ENCODE data around the gene PIR. TPM values are rescaled to one million over a fixed set of nuclear protein-coding genes. Genes with fewer than 3 reads are reported as not detected.

PIR gene
- total and polyA plus RNA-seq, 2 donors (not counting 3 experiments of a cell fraction or from before 2014, with no cell fraction given) = 89.0 to 108 TPM

DNA sequence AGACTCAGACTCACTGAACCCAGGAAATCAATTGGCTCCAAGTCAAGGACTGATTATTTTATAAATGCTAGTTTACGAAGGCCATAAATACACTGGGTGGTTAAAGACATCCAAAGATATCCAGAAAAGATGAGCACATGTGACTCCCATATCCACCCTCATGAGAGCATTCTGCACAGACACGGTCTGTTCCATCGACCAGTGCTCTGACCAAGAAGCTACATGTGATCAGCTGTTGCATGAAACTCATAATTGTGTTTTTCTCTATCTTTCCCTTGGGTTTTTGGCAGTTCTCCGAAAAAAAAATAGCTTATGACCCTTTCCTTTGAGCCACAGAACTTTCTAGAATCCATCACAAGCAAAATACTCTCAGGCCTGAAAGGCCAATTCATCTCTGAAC lies 2.7 kb upstream of the PIR start:
- H3K27me3 ChIP-seq (ENCODE audit: control insufficient read depth in 2 of 2, insufficient read depth in 2 of 2, low read length in 2 of 2) = no peaks in the 10 kb centered on the region
- peaks cover 26% of the 10 kb centered on the region for H3K79me2 ChIP-seq (ENCODE audit: control insufficient read depth, insufficient read depth, low read length)
- no peak overlapping the region for H3K27ac ChIP-seq (ENCODE audit: insufficient read depth, low read depth, low read length)
- H3K9me3 ChIP-seq (replicated peaks; ENCODE audit: control insufficient read depth, insufficient read depth, low read length) = no peaks in the 10 kb centered on the region
- no peak for TF ChIP-seq MYC (IDR thresholded peaks at IDR 0.05; ENCODE audit: low read depth, low read length)
- TF ChIP-seq, protein P1, sequence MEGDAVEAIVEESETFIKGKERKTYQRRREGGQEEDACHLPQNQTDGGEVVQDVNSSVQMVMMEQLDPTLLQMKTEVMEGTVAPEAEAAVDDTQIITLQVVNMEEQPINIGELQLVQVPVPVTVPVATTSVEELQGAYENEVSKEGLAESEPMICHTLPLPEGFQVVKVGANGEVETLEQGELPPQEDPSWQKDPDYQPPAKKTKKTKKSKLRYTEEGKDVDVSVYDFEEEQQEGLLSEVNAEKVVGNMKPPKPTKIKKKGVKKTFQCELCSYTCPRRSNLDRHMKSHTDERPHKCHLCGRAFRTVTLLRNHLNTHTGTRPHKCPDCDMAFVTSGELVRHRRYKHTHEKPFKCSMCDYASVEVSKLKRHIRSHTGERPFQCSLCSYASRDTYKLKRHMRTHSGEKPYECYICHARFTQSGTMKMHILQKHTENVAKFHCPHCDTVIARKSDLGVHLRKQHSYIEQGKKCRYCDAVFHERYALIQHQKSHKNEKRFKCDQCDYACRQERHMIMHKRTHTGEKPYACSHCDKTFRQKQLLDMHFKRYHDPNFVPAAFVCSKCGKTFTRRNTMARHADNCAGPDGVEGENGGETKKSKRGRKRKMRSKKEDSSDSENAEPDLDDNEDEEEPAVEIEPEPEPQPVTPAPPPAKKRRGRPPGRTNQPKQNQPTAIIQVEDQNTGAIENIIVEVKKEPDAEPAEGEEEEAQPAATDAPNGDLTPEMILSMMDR (IDR thresholded peaks at IDR 0.05; ENCODE audit: extremely low read depth in 1 of 2, insufficient read depth in 1 of 2, low read depth in 1 of 2, low read length in 2 of 2) = no peak
- ChIA-PET CTCF (no interaction called here), POLR2A (no interaction called here)
- FAIRE-seq (no peak), DNase-seq (ENCODE audit: low read depth, low spot score) (no peak)
- intact Hi-C loops (cut with micrococcal nuclease) (loop anchor here (5.0 kb wide), 2 partner anchors 52 to 152 kb away; no protein-coding TSS in a partner anchor), dilution Hi-C loops (cut with MboI; ENCODE audit: extremely low pct_ligation_motif_present, low sequenced_read_pairs) (no loop called here)
- H3K4me1 ChIP-seq (ENCODE audit: control insufficient read depth, extremely low read depth, insufficient read depth, low read length) = peaks cover 56% of the 10 kb centered on the region
- H3K9ac ChIP-seq (replicated peaks; ENCODE audit: extremely low read depth, insufficient read depth, low read length) = no peak overlapping the region
- H3K9me1 ChIP-seq (replicated peaks; ENCODE audit: control insufficient read depth, extremely low read depth, insufficient read depth, low read length) = no peaks in the 10 kb centered on the region
- no peak overlapping the region for H3K4me3 ChIP-seq (replicated peaks in 1 of 3; ENCODE audit: insufficient read depth in 1 of 3, low read depth in 1 of 3, low read length in 3 of 3)
- H3K36me3 ChIP-seq (ENCODE audit: control insufficient read depth in 2 of 2, extremely low read depth in 1 of 2, insufficient read depth in 2 of 2, low read length in 2 of 2) = no peaks in the 10 kb centered on the region
- H2AFZ ChIP-seq (ENCODE audit: low read depth, low read length) = no peak overlapping the region
- H4K20me1 ChIP-seq (replicated peaks; ENCODE audit: control insufficient read depth, extremely low read depth, insufficient read depth, low read length) = no peaks in the 10 kb centered on the region
- BruUV-seq (replicated peaks) = no TSS peak
- H3K4me2 ChIP-seq (ENCODE audit: insufficient read depth, low read length) = no peak overlapping the region

DNA sequence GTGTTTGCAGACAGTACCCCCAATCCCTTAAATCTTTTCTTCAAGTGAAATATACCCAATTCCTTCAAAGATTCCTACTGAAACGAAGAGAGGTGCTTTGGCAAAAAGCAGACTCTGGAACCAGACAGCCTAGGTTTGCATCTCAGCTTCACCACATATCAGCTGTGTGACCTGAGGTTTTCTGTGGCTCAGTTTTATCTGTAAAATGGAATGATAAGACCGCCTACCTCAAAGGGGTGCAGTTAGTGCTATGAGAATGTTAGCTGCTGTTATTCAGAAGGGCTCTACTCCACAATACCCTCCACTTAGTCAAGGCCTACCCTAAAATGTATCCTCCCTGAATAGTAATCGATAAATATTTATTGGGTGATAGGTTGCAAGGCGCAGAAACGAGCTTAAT lies 664 bp downstream of the PIR start:
- no peaks in the 10 kb centered on the region for H4K20me1 ChIP-seq (replicated peaks; ENCODE audit: control insufficient read depth, extremely low read depth, insufficient read depth, low read length)
- no peaks in the 10 kb centered on the region for H3K36me3 ChIP-seq (ENCODE audit: control insufficient read depth in 2 of 2, extremely low read depth in 1 of 2, insufficient read depth in 2 of 2, low read length in 2 of 2)
- peak overlapping the region; percentile 97 for H3K4me2 ChIP-seq (ENCODE audit: insufficient read depth, low read length)
- peaks cover 43% of the 10 kb centered on the region for H3K4me1 ChIP-seq (ENCODE audit: control insufficient read depth, extremely low read depth, insufficient read depth, low read length)
- TF ChIP-seq EZH2 (IDR thresholded peaks at IDR 0.05; ENCODE audit: borderline replicate concordance, low read depth, low read length, severe bottlenecking) (no peak), FOS (IDR thresholded peaks at IDR 0.05; ENCODE audit: borderline replicate concordance, insufficient read depth, low read length) (no peak), POLR2A (IDR thresholded peaks at IDR 0.05; ENCODE audit: low read depth, low read length) (no peak), MYC (IDR thresholded peaks at IDR 0.05; ENCODE audit: low read depth, low read length) (no peak), JUN (IDR thresholded peaks at IDR 0.05; ENCODE audit: borderline replicate concordance, insufficient read depth, insufficient read length, low read depth) (no peak), POLR2AphosphoS5 (IDR thresholded peaks at IDR 0.05; ENCODE audit: insufficient read depth, low read depth, low read length) (no peak), GATA2 (IDR thresholded peaks at IDR 0.05; ENCODE audit: insufficient read depth, insufficient read length, low read depth, low read length) (no peak)
- TF ChIP-seq, protein P1 (IDR thresholded peaks at IDR 0.05; ENCODE audit: extremely low read depth in 1 of 2, insufficient read depth in 1 of 2, low read depth in 1 of 2, low read length in 2 of 2) = no peak
- TF ChIP-seq, protein P2, sequence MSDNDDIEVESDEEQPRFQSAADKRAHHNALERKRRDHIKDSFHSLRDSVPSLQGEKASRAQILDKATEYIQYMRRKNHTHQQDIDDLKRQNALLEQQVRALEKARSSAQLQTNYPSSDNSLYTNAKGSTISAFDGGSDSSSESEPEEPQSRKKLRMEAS (IDR thresholded peaks at IDR 0.05; ENCODE audit: insufficient read depth, insufficient read length) = no peak
- ChIA-PET CTCF (no interaction called here), POLR2A (interaction anchor here (0.7 to 1.4 kb wide), 2 partner anchors 8 to 24 kb away, joined by 3 read pairs; partner anchors contain the start of gene BMX)
- H3K27me3 ChIP-seq (ENCODE audit: control insufficient read depth in 2 of 2, insufficient read depth in 2 of 2, low read length in 2 of 2) = no peaks in the 10 kb centered on the region
- no peak overlapping the region for H2AFZ ChIP-seq (ENCODE audit: low read depth, low read length)
- peaks cover 33% of the 10 kb centered on the region for H3K79me2 ChIP-seq (ENCODE audit: control insufficient read depth, insufficient read depth, low read length)
- H3K9me1 ChIP-seq (replicated peaks; ENCODE audit: control insufficient read depth, extremely low read depth, insufficient read depth, low read length) = no peaks in the 10 kb centered on the region
- H3K9me3 ChIP-seq (replicated peaks; ENCODE audit: control insufficient read depth, insufficient read depth, low read length) = no peaks in the 10 kb centered on the region
- peak overlapping the region; percentile 58 to 91 (median 66) for H3K4me3 ChIP-seq (replicated peaks in 1 of 3; ENCODE audit: insufficient read depth in 1 of 3, low read depth in 1 of 3, low read length in 3 of 3)
- no TSS peak for BruUV-seq (replicated peaks)
- intact Hi-C loops (cut with micrococcal nuclease) (loop anchor here (5.0 kb wide), 1 partner anchor 180 kb away; no protein-coding TSS in a partner anchor), dilution Hi-C loops (cut with MboI; ENCODE audit: extremely low pct_ligation_motif_present, low sequenced_read_pairs) (no loop called here)
- H3K27ac ChIP-seq (ENCODE audit: insufficient read depth, low read depth, low read length) = peak overlapping the region; percentile 78
- FAIRE-seq (no peak), DNase-seq (ENCODE audit: low read depth, low spot score) (no peak)
- H3K9ac ChIP-seq (replicated peaks; ENCODE audit: extremely low read depth, insufficient read depth, low read length) = peak overlapping the region; percentile 64
